NCI-H510A treated with DMSO at 0.1 percent for 48 hours (cell line): ENCODE measurements around the gene GAA.

Experiments used
- DNase-seq: peaks from one replicate; lab custom pipeline; 2025; lab: John Stamatoyannopoulos, UW

The GAA gene

DNA sequence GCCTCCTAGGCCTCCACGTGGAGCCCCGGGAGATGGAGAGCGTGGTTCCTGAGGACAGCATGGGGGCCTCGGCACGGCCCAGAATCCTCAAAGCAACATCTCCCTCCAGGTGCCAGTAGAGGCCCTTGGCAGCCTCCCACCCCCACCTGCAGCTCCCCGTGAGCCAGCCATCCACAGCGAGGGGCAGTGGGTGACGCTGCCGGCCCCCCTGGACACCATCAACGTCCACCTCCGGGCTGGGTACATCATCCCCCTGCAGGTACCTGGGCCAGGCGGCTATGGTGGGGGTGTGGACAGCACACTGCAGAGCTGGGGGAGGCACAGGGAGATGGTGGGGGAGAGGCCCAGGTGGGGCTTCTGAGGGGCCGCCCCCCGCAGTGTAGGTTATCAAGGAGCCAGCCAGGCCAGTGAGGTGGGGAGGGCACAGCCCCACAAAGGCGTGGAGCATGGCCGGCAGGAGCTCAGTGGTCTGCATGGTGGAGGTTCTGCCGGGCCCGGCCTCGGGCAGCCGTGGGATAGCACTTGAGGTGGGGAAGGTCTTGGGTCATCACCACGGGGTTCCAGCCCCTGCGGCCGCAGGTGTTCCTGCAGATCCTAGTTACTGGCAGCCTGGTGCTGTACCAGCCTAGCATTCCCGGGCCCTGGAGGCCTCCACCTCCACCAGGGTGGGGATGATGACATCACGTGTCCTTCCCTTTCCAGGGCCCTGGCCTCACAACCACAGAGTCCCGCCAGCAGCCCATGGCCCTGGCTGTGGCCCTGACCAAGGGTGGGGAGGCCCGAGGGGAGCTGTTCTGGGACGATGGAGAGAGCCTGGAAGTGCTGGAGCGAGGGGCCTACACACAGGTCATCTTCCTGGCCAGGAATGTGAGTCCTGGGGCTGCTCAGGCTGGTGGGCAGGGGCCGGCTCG, 16.4 kb downstream of the GAA start:
- DNase-seq, result no peak

DNA sequence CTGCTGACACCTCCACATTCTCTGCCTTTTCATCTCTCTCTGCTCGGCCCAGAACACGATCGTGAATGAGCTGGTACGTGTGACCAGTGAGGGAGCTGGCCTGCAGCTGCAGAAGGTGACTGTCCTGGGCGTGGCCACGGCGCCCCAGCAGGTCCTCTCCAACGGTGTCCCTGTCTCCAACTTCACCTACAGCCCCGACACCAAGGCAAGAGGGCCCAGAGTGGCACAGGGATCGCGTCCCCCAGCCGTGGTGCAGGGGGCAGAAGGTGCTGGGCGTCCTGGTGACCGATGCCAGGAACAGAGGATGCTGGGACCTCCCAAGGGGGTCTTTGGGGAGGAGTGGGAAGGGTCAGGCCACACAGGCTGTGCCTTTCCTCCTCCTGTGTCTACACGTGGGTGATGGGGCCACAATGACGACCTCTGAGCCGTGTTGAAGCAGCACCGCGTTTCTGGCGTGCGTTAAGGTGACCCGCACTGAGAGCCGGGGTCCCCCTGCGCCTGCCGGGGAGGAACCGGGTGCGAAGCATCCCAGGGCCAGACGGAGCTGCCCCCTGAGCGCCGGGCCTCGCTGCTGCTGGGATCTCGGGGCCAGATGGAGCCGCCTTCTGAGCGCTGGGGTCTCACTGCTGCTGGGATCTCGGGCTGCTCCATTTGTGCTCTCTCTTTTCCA, 17.4 kb downstream of the GAA start:
- DNase-seq, result no peak

GRCh38 chr17:80119271-80119791, 17.9 kb downstream of the GAA start:
- no peak for DNase-seq

- DNase-seq, result no peak
Observed at GRCh38 chr17:80119839-80120238, 18.5 kb downstream of the GAA start.

- no peak for DNase-seq
Observed at GRCh38 chr17:80122026-80122575, 20.7 kb downstream of the GAA start.

DNA sequence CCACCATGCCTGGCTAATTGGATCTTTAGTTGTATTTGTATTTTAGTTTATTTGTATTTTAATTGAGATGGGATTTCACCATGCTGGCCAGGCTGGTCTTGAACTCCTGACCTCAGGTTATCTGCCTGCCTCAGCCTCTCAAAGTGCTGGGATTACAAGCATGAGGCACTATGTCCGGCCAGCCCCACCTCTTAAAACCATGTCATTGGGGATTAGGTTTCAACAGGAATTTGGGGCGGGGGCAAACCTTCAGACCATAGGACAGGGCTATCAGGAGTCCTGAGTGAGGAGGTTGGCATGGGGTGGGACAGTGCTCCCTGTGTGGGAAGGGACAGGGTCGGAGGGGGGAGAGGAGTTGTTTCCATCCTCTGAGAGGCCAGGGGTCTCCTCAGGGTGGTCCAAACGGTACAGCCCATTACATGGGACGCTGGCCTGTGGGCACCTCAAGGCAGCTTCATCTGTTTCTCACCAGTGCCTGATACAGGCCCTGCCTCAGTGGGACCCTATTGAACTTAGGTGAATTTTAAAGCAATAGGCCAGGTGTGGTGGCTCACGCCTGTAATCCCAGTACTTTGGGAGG, 21.6 kb downstream of the GAA start:
- DNase-seq, result no peak

GRCh38 chr17:80123791-80124190, 22.4 kb downstream of the GAA start:
- no peak for DNase-seq

GRCh38 chr17:80124351-80124981, 23.1 kb downstream of the GAA start:
- DNase-seq, result peak; percentile 50

DNA sequence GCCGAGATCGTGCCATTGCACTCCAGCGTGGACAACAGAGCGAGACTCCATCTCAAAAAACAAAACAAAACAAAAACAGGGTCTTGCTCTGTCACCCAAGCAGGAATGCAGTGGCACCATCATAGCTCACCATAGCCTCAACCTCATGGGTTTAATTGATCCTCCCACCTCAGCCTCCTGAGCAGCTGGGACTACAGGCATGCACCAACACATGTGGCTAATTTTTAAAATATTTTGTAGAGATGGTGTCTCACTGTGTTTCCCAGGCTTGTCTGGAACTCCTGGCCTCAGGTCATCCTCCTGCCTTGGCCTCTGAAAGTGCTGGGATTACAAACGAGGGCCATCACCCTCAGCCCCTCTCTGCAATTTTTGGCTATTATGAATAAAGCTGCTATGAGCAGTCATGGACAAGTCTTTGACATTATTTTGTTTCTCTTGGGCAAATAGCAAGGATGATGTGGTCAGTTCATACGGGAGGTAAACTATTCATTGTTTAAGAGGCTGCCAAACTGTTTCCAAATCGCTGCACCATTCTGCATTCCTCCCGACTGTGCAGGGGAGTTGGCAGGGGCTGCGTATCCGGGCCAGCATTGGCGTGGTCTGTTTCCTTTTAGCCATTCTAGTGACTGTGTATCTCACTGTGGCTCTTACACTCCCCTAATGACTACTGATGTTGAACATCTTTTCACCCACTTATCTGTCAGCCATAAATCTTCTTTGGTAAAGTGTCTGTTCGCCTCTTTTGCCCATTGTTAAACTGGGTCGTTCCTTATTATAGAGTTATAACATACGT, 24.5 kb downstream of the GAA start:
- DNase-seq, result no peak

DNA sequence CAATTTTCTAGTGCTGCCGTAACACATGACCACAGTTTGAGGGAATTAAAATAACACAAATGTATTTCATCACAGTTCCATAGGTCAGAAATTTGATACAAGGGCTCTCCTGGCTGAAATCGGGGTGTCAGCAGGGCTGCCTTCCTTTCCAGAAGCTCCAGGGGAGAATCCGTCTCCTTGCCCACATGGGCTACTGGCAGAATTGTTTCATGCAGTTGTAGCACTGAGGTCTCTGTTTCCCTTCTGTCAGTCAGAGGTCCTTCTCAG, 25.0 kb downstream of the GAA start:
- DNase-seq, result no peak

DNA sequence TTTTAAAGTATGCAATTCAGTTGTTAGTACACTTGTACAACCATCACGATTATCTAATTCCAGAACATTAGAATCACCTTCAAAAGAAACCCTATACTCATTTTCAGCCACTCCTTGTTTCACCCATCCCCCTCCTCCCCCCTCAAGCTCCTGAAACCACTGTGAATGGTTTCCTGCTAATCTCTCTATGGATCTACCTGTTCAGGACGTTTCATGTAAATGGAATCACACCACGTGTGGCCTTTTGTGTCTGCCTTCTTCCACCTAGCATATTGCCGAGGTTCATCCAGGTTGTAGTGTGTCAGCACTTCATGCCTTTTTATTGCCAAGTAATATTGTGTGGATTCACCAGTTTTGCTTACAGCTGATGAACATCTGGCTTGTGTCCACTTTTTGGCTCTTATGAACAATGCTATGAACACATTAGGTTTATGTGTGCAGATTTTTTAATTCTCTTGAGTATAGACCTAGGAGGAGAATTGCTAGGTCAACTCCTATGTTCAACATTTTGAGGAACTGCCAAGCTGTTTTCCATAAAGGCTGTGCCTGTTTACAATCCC, 27.7 kb downstream of the GAA start:
- DNase-seq, result no peak

DNA sequence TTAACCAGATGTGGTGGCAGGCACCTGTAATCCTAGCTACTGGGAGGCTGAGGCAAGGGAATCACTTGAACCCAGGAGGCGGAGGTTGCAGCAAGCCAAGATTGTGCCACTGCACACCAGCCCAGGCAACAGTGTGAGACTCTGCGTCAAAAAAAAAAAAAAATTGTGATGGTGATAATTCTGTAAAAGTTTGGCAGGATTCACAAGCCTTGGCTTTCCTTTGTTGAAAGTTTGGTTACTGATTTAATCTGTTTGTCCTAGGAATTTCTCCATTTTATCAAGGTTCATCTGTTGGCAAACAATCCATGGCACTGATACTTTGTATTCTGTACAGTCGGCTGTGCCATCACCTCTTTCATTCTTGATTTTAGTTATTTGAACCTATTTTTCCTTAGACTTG, 29.6 kb downstream of the GAA start:
- no peak for DNase-seq

DNA sequence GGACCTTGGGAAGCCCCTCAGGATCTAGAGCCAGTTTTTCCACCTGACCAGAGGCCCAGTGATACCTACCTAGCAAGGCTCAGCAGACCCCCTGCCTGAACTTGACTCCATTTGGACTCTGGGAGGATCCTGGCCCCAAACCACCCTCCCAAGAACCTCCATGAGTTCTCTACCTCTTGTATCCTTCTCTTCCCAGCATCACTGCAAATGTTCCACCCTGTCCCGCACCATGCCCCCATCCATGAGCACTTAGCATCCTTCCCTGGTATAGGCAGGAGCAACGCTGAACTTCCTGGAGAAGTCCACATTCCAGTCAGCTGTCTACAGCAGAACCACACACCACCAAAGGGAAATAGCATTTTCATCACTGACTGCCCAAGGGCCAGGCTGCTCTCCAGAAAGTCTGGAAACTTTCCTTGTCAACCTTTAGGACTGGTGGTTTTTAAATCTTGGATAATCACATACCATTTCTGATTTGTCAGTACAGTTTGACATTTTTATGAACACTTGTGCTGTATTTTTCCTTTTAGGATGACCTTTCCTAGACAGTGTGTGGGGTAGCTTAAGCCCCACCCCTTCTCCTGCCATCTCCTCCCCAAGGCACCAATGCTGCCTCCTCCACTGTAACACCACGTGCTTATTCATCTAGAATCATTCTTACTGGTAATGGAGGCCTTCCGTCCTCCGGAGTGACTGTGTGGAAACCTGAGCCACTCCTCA, 31.7 kb downstream of the GAA start:
- DNase-seq, result no peak

DNA sequence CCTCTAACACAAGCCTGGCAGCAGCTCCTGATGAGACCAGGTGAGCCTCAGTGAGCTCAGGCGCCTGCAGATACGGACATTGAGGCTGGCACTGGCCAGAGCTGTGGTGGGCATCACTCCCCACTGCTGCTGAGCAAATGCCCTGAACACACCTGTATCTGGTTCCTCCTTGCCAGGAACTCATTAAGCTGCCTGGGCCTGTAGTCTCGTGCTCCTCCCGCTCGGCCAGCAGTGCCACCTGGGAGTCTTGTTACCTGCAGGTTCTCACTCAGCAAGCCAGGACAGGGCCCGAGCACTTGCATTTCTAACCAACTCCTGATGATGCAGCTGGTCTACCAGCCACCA, 32.2 kb downstream of the GAA start:
- DNase-seq, result no peak

DNA sequence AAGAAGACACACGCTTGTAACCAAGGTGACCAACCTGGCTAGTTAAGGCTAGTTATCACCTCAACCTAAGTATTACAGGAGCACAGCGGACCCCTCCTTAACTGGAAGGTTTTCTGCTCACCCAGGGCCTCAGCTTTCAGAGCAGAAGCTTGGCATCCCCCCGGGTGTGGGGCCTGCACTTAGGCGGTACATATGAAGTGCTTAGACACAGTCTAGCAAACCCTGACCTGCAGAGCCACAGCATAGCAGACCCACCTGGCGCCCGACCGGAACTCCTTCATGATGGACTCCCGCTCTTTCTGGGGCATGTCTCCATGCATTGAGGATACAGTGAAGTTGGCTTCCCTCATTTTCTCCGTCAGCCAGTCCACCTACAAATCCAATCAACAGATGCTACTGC, 35.8 kb downstream of the GAA start:
- DNase-seq, result no peak

- DNase-seq, result no peak
Observed at GRCh38 chr17:80138856-80139426, 37.6 kb downstream of the GAA start.

DNA sequence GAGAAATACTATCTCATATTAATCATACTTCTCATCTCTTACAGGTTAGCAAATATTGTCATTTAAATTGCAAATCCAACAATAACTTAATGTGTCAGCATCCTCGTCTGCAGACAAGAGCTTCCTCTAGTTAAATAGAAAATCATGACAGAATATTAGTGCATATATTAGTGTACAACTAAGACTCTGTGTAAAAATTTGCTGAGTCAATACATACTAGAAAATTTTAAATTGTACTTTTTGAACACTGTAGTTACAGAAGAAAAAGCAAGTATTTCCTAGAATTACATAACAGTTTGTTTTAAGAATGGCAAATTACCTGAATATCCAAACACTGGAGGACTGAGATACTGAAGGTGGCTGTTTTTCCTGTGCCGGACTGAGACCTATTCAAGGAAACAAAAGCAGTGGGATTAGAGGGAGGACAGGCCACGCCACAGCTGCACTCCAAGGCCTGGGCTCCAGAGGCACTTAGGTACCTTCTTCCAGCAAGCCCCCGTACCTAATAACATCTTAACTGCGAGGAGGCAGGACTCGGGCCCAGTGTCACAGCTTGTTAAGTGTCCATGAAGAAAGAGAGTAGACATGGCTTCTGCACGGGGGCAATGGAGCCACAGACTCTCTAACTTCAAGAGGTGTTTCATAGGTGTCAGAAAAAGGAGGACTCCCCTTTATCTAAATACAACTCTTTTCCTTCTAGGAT, 40.2 kb downstream of the GAA start:
- DNase-seq, result no peak

DNA sequence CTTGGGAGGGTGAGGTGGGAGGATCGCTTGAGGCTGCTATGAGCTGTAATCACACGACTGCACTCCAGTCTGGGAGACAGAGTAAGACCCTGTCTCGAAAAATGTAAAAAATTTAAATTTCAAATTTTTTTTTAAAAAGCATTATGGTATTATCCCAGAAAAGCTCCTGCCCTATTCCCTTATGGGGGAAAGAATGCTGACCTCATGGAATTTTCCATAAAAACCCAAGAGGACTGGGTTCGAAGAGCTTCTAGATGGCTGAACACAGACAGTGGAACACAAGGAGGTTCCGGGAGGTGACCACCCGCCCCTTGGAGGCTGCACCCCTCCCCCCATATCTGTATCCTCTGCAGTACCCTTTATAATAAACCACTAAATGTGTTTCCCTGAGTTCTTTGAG, 41.5 kb downstream of the GAA start:
- no peak for DNase-seq
